ENCODE measurements around the gene RAC2.
"Not testable (repeated sequence)": the region's sequence is repeated elsewhere in the genome, so short reads cannot be mapped to it uniquely, and the experiment has no call there.

Gene RAC2

GRCh38 chr22:37254209-37254866, 10.3 kb upstream of the RAC2 start:
- DNase-seq: no peak

DNA sequence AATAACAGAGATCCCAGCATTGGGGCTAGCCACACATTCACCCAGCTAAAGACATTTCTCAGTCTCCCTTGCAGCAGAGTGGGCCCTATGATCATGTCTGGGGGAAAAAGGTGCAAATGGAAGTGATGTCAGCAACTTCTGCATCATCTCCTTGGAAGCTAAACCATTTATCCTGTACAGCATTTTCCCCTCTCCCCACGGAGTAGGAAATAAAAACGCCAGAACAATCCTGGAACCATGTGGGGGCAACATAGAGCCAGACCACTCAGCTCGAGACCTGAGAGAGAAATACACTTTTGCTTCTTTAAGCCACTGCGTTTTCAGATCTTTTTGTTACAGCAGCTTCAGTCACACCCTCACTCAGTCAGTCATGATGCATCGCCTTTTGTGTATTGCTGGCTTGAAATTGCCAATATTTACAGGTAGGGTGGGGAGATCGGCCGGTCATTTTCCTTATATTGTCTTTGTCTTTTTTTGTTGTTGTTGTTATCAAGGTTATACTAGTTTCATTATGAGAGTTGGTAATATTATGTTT, 9.1 kb upstream of the RAC2 start:
- no peak for DNase-seq

- DNase-seq: not testable (repeated sequence)
Measured at GRCh38 chr22:37251836-37252235, 7.8 kb upstream of the RAC2 start.

- DNase-seq: no peak
Measured at GRCh38 chr22:37249986-37250385, 5.9 kb upstream of the RAC2 start.

- no peak for DNase-seq
Measured at GRCh38 chr22:37248251-37248650, 4.2 kb upstream of the RAC2 start.

GRCh38 chr22:37245740-37246139, 1.7 kb upstream of the RAC2 start:
- DNase-seq: no peak

- DNase-seq: no peak
Measured at GRCh38 chr22:37244922-37245722, 1.1 kb upstream of the RAC2 start.

DNA sequence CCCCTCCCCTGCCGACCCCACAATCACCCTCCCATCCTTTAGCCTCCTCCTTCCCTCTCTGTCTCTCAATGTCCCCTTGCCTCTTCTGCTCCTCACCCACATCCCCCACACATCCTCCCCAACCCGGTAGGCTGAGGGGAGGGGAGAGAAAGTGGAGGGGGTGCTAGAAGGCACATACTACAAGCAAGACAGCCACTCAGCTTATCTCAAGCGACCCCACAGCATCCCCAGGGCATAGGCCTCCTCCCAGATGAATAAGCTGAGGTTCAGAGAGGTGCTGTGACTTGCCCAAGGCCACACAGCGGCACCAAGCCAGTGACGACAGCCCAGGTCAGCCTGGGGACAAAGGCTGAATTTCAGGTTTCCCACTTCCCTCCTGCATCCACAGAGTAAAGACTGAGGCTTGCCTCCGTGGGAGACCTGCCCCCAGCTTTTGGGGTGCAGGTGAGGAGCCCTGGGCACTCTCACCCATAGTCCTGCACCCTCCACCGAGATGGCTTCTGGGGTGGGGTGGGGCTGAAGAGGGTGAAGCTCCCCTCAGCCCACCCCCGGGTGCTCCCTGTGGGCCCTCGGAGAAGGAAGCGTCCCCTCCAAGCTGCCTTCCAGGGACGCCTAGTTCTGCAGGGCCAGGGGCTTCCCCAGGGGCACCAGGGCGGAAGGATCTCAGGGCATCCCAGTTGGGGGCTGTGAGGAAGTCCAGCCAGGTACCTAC, 511 bp downstream of the RAC2 start:
- no peak for DNase-seq

- no peak for DNase-seq
Measured at GRCh38 chr22:37242395-37242918, 1.6 kb downstream of the RAC2 start.

DNA sequence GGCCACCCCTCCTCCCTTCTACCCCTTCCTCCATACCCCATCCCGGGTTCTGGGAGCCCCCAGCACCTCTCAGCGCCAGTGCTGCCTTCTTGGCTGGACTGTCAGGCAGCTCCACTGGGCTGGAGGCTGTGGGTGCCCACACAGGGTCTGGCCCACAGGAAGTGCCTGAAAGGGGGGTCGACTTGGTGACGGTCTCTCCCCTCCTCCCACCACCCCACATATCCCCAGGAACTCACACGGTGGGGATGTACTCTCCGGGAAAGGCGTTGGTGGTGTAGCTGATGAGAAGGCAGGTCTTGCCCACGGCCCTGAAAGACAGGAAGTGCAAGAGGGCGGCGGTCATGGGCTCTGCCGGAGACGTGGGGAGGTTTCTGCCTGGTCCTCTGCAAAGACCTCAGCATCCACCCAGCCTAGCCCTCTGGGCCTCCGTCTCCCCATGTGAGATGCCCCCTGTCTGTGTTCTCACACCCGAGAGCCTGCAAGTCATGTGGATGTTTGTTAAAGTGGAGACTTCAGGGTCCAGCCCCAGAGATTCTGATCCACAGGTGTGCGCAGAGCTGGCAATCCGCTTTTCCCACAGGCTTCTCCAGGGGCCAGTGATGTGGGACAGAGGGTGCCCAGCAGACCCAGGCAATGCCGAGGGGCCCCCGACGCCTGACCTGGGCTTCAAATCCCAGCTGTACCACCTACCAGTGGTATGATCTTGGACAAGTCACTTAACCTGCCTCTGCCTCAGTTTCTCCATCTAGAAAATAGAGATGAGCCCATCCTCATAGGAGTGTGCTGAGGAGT, 2.5 kb downstream of the RAC2 start:
- DNase-seq: no peak

- DNase-seq: no peak
Measured at GRCh38 chr22:37240941-37241320, 3.1 kb downstream of the RAC2 start.

DNA sequence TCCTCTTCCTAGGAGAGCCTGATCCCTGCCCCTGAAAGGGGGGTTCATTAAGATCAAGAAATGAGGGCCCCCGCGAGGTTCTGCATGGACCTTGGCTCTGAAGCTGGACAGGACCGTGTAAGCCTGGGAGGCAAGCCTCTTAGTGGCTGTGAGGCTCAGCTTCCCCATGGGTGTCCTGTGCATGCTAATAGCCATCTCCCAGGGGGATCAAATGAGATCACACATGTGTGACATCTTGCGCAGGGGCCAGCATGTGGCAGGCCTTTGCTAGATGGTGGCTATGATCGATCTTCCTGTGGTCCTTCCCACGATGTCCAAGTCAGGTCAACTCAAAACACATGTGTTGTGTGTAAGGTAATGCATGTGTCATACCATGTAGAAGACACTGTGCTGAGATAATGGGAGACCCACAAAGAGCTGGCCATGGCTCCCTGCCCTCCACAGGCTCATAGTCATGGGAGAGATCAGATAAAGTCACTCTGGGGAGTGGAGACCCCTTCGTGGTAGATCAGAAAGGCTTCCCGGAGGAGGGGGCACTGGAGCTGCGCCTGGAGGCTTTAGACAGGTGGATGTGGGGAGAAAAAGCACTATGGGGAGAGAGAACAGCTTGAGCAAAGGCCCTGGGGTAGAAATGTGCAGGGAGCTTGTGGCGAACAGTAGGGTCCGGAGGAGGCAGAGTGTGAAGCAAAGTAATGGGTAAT, 3.7 kb downstream of the RAC2 start:
- no peak for DNase-seq

GRCh38 chr22:37239336-37240239, 4.5 kb downstream of the RAC2 start:
- no peak for DNase-seq

DNA sequence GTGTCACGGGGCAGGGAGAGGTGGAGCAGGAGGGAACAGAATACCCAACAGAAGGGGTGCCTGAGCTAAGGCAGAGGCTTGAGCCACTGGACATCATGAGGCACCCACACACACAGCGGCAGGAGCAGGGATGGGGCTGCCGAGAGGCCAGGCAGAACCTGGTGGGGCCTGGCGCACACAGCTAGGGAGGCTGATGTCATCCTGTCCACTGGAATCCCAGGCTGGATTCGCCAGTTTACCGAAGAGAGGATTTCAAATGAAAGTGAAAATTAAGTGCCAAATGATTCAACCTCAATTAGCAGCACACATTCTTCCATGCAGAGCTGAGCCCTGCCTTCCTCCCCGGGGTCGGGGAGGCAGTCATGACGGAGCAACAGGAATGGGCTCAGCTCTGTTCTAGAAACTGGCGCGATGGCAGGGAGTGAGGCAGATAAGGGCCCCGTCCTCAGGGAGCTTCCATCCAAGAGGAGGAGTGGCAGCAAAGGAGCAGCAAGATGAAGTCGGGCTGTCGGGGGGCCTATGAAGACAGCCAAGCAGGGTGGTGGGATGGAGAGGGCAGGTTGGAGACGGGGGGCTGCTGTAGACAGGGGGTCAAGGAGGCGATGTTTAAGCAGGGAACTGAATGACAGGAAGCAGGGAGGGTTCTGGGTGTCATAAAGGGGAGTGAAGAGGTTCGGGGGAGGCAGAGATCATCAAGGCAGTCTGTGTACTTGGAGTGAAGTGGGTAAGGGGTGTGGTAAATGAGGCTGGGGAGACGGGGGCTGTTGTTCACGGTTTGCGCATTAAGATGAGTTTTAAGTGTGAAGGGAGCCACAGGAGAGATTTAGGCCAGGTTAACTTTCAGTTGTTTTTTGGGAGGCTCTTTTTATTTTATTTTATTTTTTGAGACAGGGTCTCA, 6.4 kb downstream of the RAC2 start:
- DNase-seq: no peak

DNA sequence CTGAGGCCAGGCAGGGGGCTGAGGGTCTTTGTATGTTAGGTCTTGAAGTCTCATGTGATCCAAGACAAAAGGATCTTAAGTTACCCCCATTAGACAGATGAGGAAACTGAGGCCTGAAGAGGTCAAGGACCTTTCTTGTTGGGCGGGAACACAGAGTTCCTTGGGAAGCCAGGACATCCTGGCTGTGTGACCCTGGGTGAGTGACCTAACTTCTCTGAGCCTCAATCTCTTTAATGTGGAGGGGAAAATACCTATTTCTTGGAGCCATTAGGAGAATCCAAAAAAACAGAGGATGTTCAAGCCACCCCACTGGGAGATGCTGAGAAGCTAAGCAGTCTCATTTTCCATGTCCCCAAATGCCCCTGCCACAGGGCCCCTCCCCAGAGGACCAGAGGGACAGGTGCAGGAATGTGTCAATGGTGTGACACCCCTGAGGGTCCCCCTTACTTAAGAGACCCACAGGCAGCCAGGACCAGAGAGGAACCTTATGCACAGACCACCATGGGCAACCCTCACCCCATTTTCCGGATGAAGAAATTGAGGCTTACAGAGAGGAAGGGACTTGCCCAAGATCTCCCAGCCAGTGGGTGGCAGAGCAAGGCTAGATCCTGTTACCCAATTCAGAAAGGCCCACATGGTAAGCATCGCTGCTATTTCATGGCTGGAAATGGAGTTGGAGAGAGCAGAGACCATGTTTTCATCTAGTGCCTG, 8.0 kb downstream of the RAC2 start:
- no peak for DNase-seq

GRCh38 chr22:37234736-37235711, 9.0 kb downstream of the RAC2 start:
- no peak for DNase-seq

DNA sequence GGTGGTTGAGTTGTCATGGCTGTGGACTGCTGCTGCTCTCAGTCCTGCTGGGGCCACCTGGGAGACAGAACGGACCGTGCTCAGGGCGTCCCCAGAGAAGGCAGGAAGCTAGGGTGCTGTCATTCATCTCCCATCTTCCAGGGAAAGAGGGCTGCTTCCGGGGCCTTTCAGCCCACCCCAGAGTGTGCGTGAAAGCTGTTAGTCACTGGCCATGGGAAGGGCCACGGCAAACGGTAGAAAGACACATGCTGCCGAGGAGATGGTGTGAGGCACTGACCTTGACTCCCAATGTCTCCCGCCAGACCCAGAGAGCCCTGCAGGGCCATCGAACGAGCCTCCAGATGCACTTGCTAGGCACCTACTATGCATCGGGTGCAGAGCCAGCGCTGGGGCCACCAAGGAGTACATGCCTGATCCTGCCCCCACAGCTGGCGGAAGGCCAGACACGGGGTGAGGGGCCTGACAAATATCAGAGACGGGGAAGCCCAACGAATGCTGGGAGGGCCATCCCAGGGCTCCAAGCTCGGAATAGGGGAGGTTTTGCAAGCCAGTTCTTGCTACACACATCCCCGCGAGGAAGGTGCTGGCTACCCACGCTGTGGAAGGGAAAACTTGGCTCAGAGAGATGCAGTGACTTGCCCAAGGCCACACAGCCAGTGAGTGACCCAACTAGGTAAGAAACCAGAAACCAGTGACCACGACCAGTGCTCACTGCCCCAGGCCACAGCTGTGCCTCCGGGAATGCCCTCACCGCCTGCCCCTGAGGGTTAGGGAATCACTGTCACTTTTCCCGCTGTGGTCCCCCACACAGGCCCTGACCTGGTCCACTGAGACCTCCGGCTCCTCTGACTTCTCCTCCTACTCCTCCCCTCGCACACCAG, 10.1 kb downstream of the RAC2 start:
- no peak for DNase-seq
